Naive thymus-derived CD8-positive, alpha-beta T cell (primary cell): Measurements from ENCODE around the gene E2F6. TPM values are rescaled to one million over a fixed set of nuclear protein-coding genes. Genes with fewer than 3 reads are reported as not detected.

Experiments used
- polyA plus RNA-seq, 3 donors: library from polyadenylated mRNA; unstranded; fragments of 300-500 nt; fragmentation: Illumina TruSeq; gene quantifications; one replicate each; pipeline ENCODE4 v1.2.3, GENCODE V29; 2021
- total RNA-seq, 8 experiments: library from RNA in 2 of 8; stranded (reverse) in 2 of 8; gene quantifications; one replicate each; pipeline ENCODE4 v1.2.3 and lab custom pipeline; 2021 to 2026

The E2F6 gene
- total and polyA plus RNA-seq, 5 experiments from 2014 or later, result 2.3 to 14.3 (median 4.6) TPM

Other genes with a start within 250 kb of the E2F6 start
- 10 to 100 TPM; 19.3 to 23.9 TPM for gene ROCK2, start 121.5 kb downstream of the E2F6 start, total RNA-seq
- 1 to 10 TPM; 6.1 to 7.6 (median 7.1) TPM for gene ROCK2, start 121.5 kb downstream of the E2F6 start, polyA plus RNA-seq
- gene GREB1, start 67.9 kb upstream of the E2F6 start, total RNA-seq, result 1 to 10 TPM; 1.1 TPM
- under 1 TPM; 0.05 to 0.41 (median 0.13) TPM for gene GREB1, start 67.9 kb upstream of the E2F6 start, polyA plus RNA-seq
- gene NTSR2, start 204.0 kb upstream of the E2F6 start, total RNA-seq, result not detected
- gene NTSR2, start 204.0 kb upstream of the E2F6 start, polyA plus RNA-seq, result not detected